Mesendoderm (in vitro differentiated cells): ENCODE results near the gene HTR3C.
"Not testable (repeated sequence)": the region's sequence is repeated elsewhere in the genome, so short reads cannot be mapped to it uniquely, and the experiment has no call there.

Experiments
- DNase-seq: peaks from one replicate; pipeline ENCODE4 v3.0.0; 2013
- H2AK5ac ChIP-seq: 2 replicates; pipeline ENCODE4 v1.6.1; 2013; ENCODE audit warnings: low read length, inconsistent platforms
- H2BK120ac ChIP-seq: 2 replicates; pipeline ENCODE4 v1.6.1; 2013; ENCODE audit warnings: low read depth, mild to moderate bottlenecking, low read length, moderate library complexity, mixed read lengths
- H2BK15ac ChIP-seq: replicated peaks from 2 replicates; pipeline ENCODE4 v1.6.1; 2013; ENCODE audit warnings: low read depth, mild to moderate bottlenecking, moderate library complexity
- H2BK5ac ChIP-seq: 2 replicates; pipeline ENCODE4 v1.6.1; 2013; ENCODE audit warnings: low read length, inconsistent platforms
- H3K18ac ChIP-seq: 2 replicates; pipeline ENCODE4 v1.6.1; 2013; ENCODE audit warnings: mild to moderate bottlenecking, low read length, mixed read lengths
- H3K23ac ChIP-seq: one replicate; pipeline ENCODE4 v1.6.1; 2013; ENCODE audit warnings: low read length
- H3K27ac ChIP-seq: 2 replicates; pipeline ENCODE4 v1.5.1; 2013; ENCODE audit warnings: low read depth, mild to moderate bottlenecking, inconsistent platforms, low read length, moderate library complexity
- H3K27me3 ChIP-seq: 2 replicates; pipeline ENCODE4 v1.6.1; 2013; ENCODE audit warnings: low read length, control low read depth, mild to moderate bottlenecking, inconsistent platforms; ENCODE audit not compliant: insufficient read depth, poor library complexity
- H3K36me3 ChIP-seq: 2 replicates; pipeline ENCODE4 v1.6.1; 2013; ENCODE audit warnings: low read length, inconsistent platforms; ENCODE audit not compliant: control insufficient read depth, insufficient read depth
- H3K4ac ChIP-seq: one replicate; pipeline ENCODE4 v1.6.1; 2013; ENCODE audit warnings: low read depth, mild to moderate bottlenecking, low read length, moderate library complexity
- H3K4me1 ChIP-seq: 2 replicates; pipeline ENCODE4 v1.6.1; 2013; ENCODE audit warnings: low read depth, low read length, inconsistent platforms; ENCODE audit not compliant: control insufficient read depth
- H3K4me2 ChIP-seq: 2 replicates; pipeline ENCODE4 v1.6.1; 2013; ENCODE audit warnings: low read length
- H3K4me3 ChIP-seq: 2 replicates; pipeline ENCODE4 v1.5.1; 2013; ENCODE audit warnings: mild to moderate bottlenecking, low read length
- H3K56ac ChIP-seq: one replicate; pipeline ENCODE4 v1.6.1; 2013; ENCODE audit warnings: low read length
- H3K79me1 ChIP-seq: 2 replicates; pipeline ENCODE4 v1.6.1; 2013; ENCODE audit warnings: low read length, inconsistent platforms
- H3K79me2 ChIP-seq: 2 replicates; pipeline ENCODE4 v1.6.1; 2013; ENCODE audit warnings: mild to moderate bottlenecking, low read length; ENCODE audit not compliant: control insufficient read depth, insufficient read depth
- H3K9ac ChIP-seq: 2 replicates; pipeline ENCODE4 v1.6.1; 2013; ENCODE audit warnings: low read length, inconsistent platforms
- H4K5ac ChIP-seq: one replicate; pipeline ENCODE4 v1.6.1; 2013; ENCODE audit warnings: low read length
- H4K8ac ChIP-seq: one replicate; pipeline ENCODE4 v1.6.1; 2013; ENCODE audit warnings: low read depth, mild to moderate bottlenecking, control low read depth, low read length, moderate library complexity
- WGBS: extraction: QIAGEN DNeasy Blood & Tissue Kit; methylation state at CpG from one replicate; pipeline ENCODE4 v1.1.7; 2013; ENCODE audit warnings: low lambda C conversion rate, missing lambda C conversion rate; ENCODE audit not compliant: insufficient coverage; ENCODE audit errors: extremely low coverage; 5-methylcytosine and 5-hydroxymethylcytosine counted together

The HTR3C gene

GRCh38 chr3:184016811-184017671, 35.8 kb upstream of the HTR3C start:
- H3K27ac ChIP-seq = no peak overlapping the region
- H3K4ac ChIP-seq = peak overlapping the region; percentile 88
- peaks cover 18% of the 10 kb centered on the region for H3K79me1 ChIP-seq
- peak; percentile 69 for DNase-seq
- H3K18ac ChIP-seq = peak overlapping the region; percentile 55
- peak overlapping the region; percentile 89 for H3K23ac ChIP-seq
- no peak overlapping the region for H4K5ac ChIP-seq
- no peak overlapping the region for H2BK15ac ChIP-seq
- H3K27me3 ChIP-seq = no peaks in the 10 kb centered on the region
- H2BK120ac ChIP-seq = no peak overlapping the region
- WGBS = no CpG with 5 or more reads among the region's 57 CpGs
- peak overlapping the region; percentile 92 for H3K4me3 ChIP-seq
- H3K36me3 ChIP-seq = peaks cover 4% of the 10 kb centered on the region
- H3K9ac ChIP-seq = peak overlapping the region; percentile 96
- peak overlapping the region; percentile 99 for H3K56ac ChIP-seq
- H4K8ac ChIP-seq = no peak overlapping the region
- H3K4me1 ChIP-seq = peaks cover 14% of the 10 kb centered on the region
- H2AK5ac ChIP-seq = peak overlapping the region; percentile 22
- H3K79me2 ChIP-seq = peaks cover 18% of the 10 kb centered on the region
- peak overlapping the region; percentile 39 for H2BK5ac ChIP-seq
- peak overlapping the region; percentile 91 for H3K4me2 ChIP-seq

GRCh38 chr3:184017672-184018423, 35.0 kb upstream of the HTR3C start, which contains the start of gene ABCC5:
Gene ABCC5, minus strand, starts transcription at chr3:184017884. Its CDS starts 3,492 bp downstream, at chr3:184014392.
- peak within 1 kb of the TSS; percentile 91 for H3K4me2 ChIP-seq
- no peak within 1 kb of the TSS for H4K8ac ChIP-seq
- peak within 1 kb of the TSS; percentile 22 for H2AK5ac ChIP-seq
- H3K9ac ChIP-seq = peak within 1 kb of the TSS; percentile 96
- H3K4me3 ChIP-seq = peak within 1 kb of the TSS; percentile 92
- DNase-seq = peak; percentile 97
- no peak within 1 kb of the TSS for H3K27ac ChIP-seq
- H3K4me1 ChIP-seq = peaks cover 14% of the 10 kb centered on the region
- H3K18ac ChIP-seq = peak within 1 kb of the TSS; percentile 68
- WGBS = no CpG with 5 or more reads among the region's 55 CpGs
- H2BK15ac ChIP-seq = no peak within 1 kb of the TSS
- no peaks in the 10 kb centered on the region for H3K27me3 ChIP-seq
- peaks cover 2% of the 10 kb centered on the region for H3K36me3 ChIP-seq
- H3K79me2 ChIP-seq = peaks cover 18% of the 10 kb centered on the region
- H2BK120ac ChIP-seq = no peak within 1 kb of the TSS
- peak within 1 kb of the TSS; percentile 89 for H3K23ac ChIP-seq
- H3K56ac ChIP-seq = peak within 1 kb of the TSS; percentile 99
- peak within 1 kb of the TSS; percentile 88 for H3K4ac ChIP-seq
- peak within 1 kb of the TSS; percentile 49 for H2BK5ac ChIP-seq
- peaks cover 14% of the 10 kb centered on the region for H3K79me1 ChIP-seq
- H4K5ac ChIP-seq = no peak within 1 kb of the TSS

GRCh38 chr3:184018424-184018973, 34.3 kb upstream of the HTR3C start:
- no peak overlapping the region for H3K27ac ChIP-seq

GRCh38 chr3:184022323-184022722, 30.5 kb upstream of the HTR3C start:
- no peak overlapping the region for H3K23ac ChIP-seq
- H2BK15ac ChIP-seq = no peak overlapping the region
- no peaks in the 10 kb centered on the region for H3K36me3 ChIP-seq
- no peaks in the 10 kb centered on the region for H3K79me1 ChIP-seq
- no peak overlapping the region for H3K4me3 ChIP-seq
- H3K4me2 ChIP-seq = no peak overlapping the region
- WGBS = no CpG with 5 or more reads among the region's 7 CpGs
- no peak overlapping the region for H3K4ac ChIP-seq
- H3K79me2 ChIP-seq = no peaks in the 10 kb centered on the region
- no peak overlapping the region for H3K56ac ChIP-seq
- no peak overlapping the region for H3K18ac ChIP-seq
- H3K27ac ChIP-seq = no peak overlapping the region
- H2AK5ac ChIP-seq = no peak overlapping the region
- H4K8ac ChIP-seq = no peak overlapping the region
- no peaks in the 10 kb centered on the region for H3K4me1 ChIP-seq
- H2BK5ac ChIP-seq = no peak overlapping the region
- H2BK120ac ChIP-seq = no peak overlapping the region
- H3K27me3 ChIP-seq = no peaks in the 10 kb centered on the region
- no peak overlapping the region for H4K5ac ChIP-seq
- H3K9ac ChIP-seq = no peak overlapping the region
- DNase-seq = no peak

More at GRCh38 chr3:184018424-184018973, 34.3 kb upstream of the HTR3C start:
- Histone ChIP-seq H3K27me3 (no peaks in the 10 kb centered on the region), H3K79me1 (peaks cover 14% of the 10 kb centered on the region), H4K8ac (no peak overlapping the region), H3K36me3 (peaks cover 2% of the 10 kb centered on the region), H2BK15ac (no peak overlapping the region), H2BK120ac (no peak overlapping the region), H3K23ac (no peak overlapping the region), H3K9ac (peak overlapping the region; percentile 84), H2BK5ac (no peak overlapping the region), H4K5ac (no peak overlapping the region), H3K4ac (no peak overlapping the region), H3K4me2 (peak overlapping the region; percentile 66), H3K56ac (peak overlapping the region; percentile 94), H3K18ac (no peak overlapping the region), H3K79me2 (peaks cover 18% of the 10 kb centered on the region), H2AK5ac (no peak overlapping the region), H3K4me1 (peaks cover 14% of the 10 kb centered on the region), H3K4me3 (no peak overlapping the region)
- no peak for DNase-seq
- no CpG with 5 or more reads among the region's 21 CpGs for WGBS

- H2BK15ac ChIP-seq, H3K23ac ChIP-seq, H3K56ac ChIP-seq, H3K79me1 ChIP-seq, H3K36me3 ChIP-seq, H2BK120ac ChIP-seq, H3K18ac ChIP-seq, H3K79me2 ChIP-seq, H2AK5ac ChIP-seq, H3K4me3 ChIP-seq, H3K4ac ChIP-seq, DNase-seq, H4K8ac ChIP-seq, H3K27ac ChIP-seq, H3K4me2 ChIP-seq, H2BK5ac ChIP-seq, H4K5ac ChIP-seq, H3K9ac ChIP-seq, H3K27me3 ChIP-seq, H3K4me1 ChIP-seq: not testable (repeated sequence)
- no CpG with 5 or more reads among the region's 5 CpGs for WGBS
Observed at GRCh38 chr3:184025256-184025655, 27.6 kb upstream of the HTR3C start.
